ENCODE data around the gene ERCC6.
A peak's percentile ranks its signal among the peaks of the same experiment; 100 is the strongest.

DNA sequence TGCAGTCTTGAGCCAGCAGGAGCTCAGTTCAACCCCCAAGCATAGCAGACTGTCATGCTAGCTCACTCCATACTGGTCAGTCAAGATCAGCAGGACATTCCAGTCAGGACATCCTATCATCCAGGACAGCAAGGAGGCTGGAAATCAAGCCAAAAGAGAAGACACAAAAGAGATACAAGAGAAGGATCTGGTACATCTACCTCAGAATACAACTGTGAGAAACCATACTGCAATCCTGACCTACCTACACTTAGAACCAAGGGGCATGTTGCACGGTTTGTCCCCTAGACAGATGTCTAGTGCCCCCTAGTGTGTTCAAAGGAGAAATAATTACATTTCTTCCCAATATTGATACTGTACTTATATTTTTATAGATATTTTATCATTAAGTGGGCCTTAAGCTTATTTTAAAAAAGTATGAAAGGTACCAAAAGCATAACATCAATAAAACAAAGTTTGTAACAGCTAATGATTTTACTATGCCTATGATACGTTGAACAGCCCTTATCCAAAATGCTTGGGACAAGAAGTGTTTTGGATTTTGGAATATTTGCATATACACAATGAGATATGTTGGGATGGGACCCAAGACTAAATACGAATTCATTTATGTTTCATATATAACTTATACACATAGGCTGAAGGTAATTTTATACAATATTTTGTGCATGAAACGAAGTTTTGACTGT is 26.7 kb downstream of the ERCC6 start:
- TF ChIP-seq, protein P1, sequence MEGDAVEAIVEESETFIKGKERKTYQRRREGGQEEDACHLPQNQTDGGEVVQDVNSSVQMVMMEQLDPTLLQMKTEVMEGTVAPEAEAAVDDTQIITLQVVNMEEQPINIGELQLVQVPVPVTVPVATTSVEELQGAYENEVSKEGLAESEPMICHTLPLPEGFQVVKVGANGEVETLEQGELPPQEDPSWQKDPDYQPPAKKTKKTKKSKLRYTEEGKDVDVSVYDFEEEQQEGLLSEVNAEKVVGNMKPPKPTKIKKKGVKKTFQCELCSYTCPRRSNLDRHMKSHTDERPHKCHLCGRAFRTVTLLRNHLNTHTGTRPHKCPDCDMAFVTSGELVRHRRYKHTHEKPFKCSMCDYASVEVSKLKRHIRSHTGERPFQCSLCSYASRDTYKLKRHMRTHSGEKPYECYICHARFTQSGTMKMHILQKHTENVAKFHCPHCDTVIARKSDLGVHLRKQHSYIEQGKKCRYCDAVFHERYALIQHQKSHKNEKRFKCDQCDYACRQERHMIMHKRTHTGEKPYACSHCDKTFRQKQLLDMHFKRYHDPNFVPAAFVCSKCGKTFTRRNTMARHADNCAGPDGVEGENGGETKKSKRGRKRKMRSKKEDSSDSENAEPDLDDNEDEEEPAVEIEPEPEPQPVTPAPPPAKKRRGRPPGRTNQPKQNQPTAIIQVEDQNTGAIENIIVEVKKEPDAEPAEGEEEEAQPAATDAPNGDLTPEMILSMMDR (IDR thresholded peaks at IDR 0.05) = peak; percentile 36 to 52 (median 41)
- no peak for TF ChIP-seq POLR2AphosphoS5 (IDR thresholded peaks at IDR 0.05)

All from transverse colon (tissue), 4 donors.